Measurements from ENCODE around the gene SCAF1.

SCAF1 gene

DNA sequence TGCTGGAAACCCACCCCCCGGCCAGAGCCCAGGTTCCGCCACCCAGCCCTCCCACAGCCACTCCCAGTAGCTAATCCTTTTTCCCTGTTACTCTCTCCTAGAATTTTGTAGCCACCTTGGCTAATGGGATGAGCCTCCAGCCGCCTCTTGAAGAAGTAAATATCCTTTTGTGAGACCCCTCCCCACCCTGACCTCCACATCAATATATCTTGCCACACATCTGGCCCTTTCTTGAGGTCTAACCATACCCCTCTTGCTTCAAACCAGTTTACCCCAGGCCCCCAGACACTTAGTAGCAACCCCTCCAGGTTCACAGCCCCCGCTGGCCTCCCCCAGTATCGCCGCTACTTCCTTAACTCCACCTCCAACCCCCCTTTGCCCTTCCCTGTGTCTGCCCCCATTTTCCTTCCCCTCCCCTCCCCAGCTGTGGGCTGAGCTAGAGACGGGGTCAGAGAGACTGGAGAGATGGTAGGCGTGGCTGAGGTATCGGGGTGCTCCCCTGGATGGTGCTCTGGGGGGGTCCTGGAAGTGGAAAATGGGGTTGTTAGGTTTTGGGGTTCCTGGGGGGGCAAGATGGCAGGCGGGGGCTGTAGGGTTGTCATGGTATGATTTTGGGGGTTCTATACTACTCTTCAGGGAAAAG, 37.9 kb downstream of the SCAF1 start:
- Histone ChIP-seq H3K9ac (no peak overlapping the region), H3K4me2 (ENCODE audit: low read length) (peak overlapping the region; percentile 33), H2AFZ (no peak overlapping the region), H3K27me3 (ENCODE audit: control insufficient read depth, insufficient read depth, low read length) (no peaks in the 10 kb centered on the region), H3K36me3 (ENCODE audit: control insufficient read depth, insufficient read depth, low read length) (no peaks in the 10 kb centered on the region), H3K9me3 (ENCODE audit: control insufficient read depth, low read length) (no peaks in the 10 kb centered on the region), H3K4me3 (ENCODE audit: low read depth, low read length) (no peak overlapping the region), H3K27ac (peak overlapping the region; percentile 90), H3K79me2 (peaks cover 18% of the 10 kb centered on the region), H3K4me1 (peaks cover 18% of the 10 kb centered on the region)
- TF ChIP-seq CTCF (IDR thresholded peaks at IDR 0.05) = no peak

DNA sequence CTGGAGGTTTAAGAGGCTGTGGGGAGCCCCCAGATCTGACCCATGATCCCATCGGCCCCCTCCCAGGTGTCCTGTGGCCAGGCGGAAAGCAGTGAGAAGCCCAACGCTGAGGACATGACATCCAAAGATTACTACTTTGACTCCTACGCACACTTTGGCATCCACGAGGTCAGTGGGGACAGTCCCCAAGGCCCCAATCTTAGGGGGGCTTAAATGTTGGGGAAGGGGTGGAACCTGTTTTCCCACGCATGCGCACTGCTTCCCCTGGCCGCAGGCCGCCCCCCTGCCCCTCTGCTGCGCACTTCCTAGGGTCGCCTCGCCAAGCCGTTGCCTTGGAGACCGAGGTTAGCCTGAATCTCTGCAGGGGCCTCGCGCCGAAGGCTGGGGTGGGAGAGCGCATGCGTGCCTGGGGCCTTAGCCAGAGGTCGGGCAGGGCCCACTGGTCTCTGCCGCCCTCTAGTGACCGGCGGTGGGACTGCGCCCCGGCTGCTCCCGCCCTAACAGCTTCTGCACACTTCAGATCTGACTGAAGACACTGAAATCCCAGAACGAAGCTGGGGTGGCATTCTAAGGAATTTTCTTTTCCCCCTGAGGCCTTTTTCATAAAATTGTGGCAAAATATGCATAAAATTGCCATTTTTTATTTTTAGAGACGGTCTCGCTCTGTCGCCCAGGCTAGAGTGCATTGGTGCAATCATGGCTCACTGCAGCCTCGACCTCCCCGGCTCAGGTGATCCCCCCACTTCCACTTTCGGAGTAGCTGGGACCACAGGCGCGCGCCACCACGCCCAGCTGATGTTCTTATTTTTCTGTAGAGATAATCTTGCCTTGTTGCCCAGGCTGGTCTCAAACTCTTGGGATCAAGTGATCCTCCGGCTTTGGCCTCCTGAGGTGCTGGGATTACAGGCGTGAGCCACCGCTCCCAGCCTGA, 38.7 kb downstream of the SCAF1 start:
- H3K79me2 ChIP-seq = peaks cover 18% of the 10 kb centered on the region
- H3K4me3 ChIP-seq (ENCODE audit: low read depth, low read length) = no peak overlapping the region
- peaks cover 18% of the 10 kb centered on the region for H3K4me1 ChIP-seq
- H3K36me3 ChIP-seq (ENCODE audit: control insufficient read depth, insufficient read depth, low read length) = no peaks in the 10 kb centered on the region
- H3K9me3 ChIP-seq (ENCODE audit: control insufficient read depth, low read length) = no peaks in the 10 kb centered on the region
- peak; percentile 100 for TF ChIP-seq CTCF (IDR thresholded peaks at IDR 0.05)
- H2AFZ ChIP-seq = peak overlapping the region; percentile 56
- H3K27me3 ChIP-seq (ENCODE audit: control insufficient read depth, insufficient read depth, low read length) = no peaks in the 10 kb centered on the region
- H3K9ac ChIP-seq = no peak overlapping the region
- H3K4me2 ChIP-seq (ENCODE audit: low read length) = peak overlapping the region; percentile 33
- H3K27ac ChIP-seq = peak overlapping the region; percentile 90

- no peak overlapping the region for H3K9ac ChIP-seq
- no peak overlapping the region for H3K4me2 ChIP-seq (ENCODE audit: low read length)
- no peaks in the 10 kb centered on the region for H3K9me3 ChIP-seq (ENCODE audit: control insufficient read depth, low read length)
- no peak overlapping the region for H2AFZ ChIP-seq
- no peak overlapping the region for H3K4me3 ChIP-seq (ENCODE audit: low read depth, low read length)
- H3K4me1 ChIP-seq = peaks cover 18% of the 10 kb centered on the region
- H3K36me3 ChIP-seq (ENCODE audit: control insufficient read depth, insufficient read depth, low read length) = no peaks in the 10 kb centered on the region
- no peak overlapping the region for H3K27ac ChIP-seq
- peaks cover 18% of the 10 kb centered on the region for H3K79me2 ChIP-seq
- no peak for TF ChIP-seq CTCF (IDR thresholded peaks at IDR 0.05)
- H3K27me3 ChIP-seq (ENCODE audit: control insufficient read depth, insufficient read depth, low read length) = no peaks in the 10 kb centered on the region
Observed at GRCh38 chr19:49681830-49682229, 39.8 kb downstream of the SCAF1 start.

- no peak overlapping the region for H3K9ac ChIP-seq
- no peak for TF ChIP-seq CTCF (IDR thresholded peaks at IDR 0.05)
- no peaks in the 10 kb centered on the region for H3K27me3 ChIP-seq (ENCODE audit: control insufficient read depth, insufficient read depth, low read length)
- peaks cover 18% of the 10 kb centered on the region for H3K79me2 ChIP-seq
- no peak overlapping the region for H3K4me2 ChIP-seq (ENCODE audit: low read length)
- H3K4me1 ChIP-seq = peaks cover 18% of the 10 kb centered on the region
- H3K9me3 ChIP-seq (ENCODE audit: control insufficient read depth, low read length) = no peaks in the 10 kb centered on the region
- no peaks in the 10 kb centered on the region for H3K36me3 ChIP-seq (ENCODE audit: control insufficient read depth, insufficient read depth, low read length)
- H2AFZ ChIP-seq = no peak overlapping the region
- no peak overlapping the region for H3K27ac ChIP-seq
- H3K4me3 ChIP-seq (ENCODE audit: low read depth, low read length) = no peak overlapping the region
Observed at GRCh38 chr19:49682274-49682673, 40.3 kb downstream of the SCAF1 start.

Measured in parathyroid adenoma (tissue), 2 donors.